Nephron progenitor cell (in vitro differentiated cells): ENCODE results near the gene MMP20.

Experiments used
- DNase-seq: peaks from one replicate; pipeline ENCODE4 v3.0.0; 2021
- H3K27ac Mint-ChIP-seq: 2 replicates; pipeline ENCODE4 v1.8.0; 2021; ENCODE audit warnings: mild to moderate bottlenecking, moderate library complexity, mixed read lengths
- H3K27me3 Mint-ChIP-seq: 2 replicates; pipeline ENCODE4 v1.8.0; 2021; ENCODE audit warnings: mild to moderate bottlenecking, low read depth, mixed read lengths; ENCODE audit not compliant: poor library complexity
- H3K36me3 Mint-ChIP-seq: 2 replicates; pipeline ENCODE4 v1.8.0; 2021; ENCODE audit warnings: low read depth, mixed read lengths
- H3K4me1 Mint-ChIP-seq: 2 replicates; pipeline ENCODE4 v1.8.0; 2021; ENCODE audit warnings: mixed read lengths
- H3K4me3 Mint-ChIP-seq: 2 replicates; pipeline ENCODE4 v1.8.0; 2021; ENCODE audit warnings: mild to moderate bottlenecking, moderate library complexity, mixed read lengths
- H3K9me3 Mint-ChIP-seq: 2 replicates; pipeline ENCODE4 v1.8.0; 2021; ENCODE audit warnings: mild to moderate bottlenecking, moderate library complexity, mixed read lengths
- TF ChIP-seq, protein P1 (sequence below): fragments of 200-600 bp; sonication (generic); IDR thresholded peaks from 2 replicates; pipeline ENCODE4 v1.5.0; 2021; ENCODE audit warnings: antibody characterized with exemption

MMP20 gene

DNA sequence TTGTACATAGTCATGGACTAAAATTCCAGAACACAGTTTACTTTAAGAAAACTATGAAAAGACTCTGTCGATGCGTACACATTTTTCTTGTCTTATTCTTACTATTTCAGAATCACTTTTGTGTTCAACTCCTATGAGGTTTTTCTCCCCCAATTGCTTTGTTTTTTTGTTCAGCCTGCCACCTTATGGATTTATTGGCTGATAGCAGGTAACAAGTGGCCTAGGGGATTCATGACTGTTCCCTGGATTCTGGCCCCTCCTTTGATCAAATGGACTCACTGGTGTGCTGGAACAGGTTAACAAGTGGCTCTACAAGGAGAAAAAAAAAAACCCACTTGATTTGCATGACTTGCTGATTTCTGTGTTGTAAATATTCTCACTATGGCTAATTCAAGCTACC lies 10.6 kb downstream of the MMP20 start:
- H3K27me3 Mint-ChIP-seq = peaks cover 3% of the 10 kb centered on the region
- H3K9me3 Mint-ChIP-seq = no peaks in the 10 kb centered on the region
- no peak overlapping the region for H3K4me3 Mint-ChIP-seq
- no peak overlapping the region for H3K27ac Mint-ChIP-seq
- no peak for DNase-seq
- no peaks in the 10 kb centered on the region for H3K36me3 Mint-ChIP-seq
- TF ChIP-seq, protein P1, sequence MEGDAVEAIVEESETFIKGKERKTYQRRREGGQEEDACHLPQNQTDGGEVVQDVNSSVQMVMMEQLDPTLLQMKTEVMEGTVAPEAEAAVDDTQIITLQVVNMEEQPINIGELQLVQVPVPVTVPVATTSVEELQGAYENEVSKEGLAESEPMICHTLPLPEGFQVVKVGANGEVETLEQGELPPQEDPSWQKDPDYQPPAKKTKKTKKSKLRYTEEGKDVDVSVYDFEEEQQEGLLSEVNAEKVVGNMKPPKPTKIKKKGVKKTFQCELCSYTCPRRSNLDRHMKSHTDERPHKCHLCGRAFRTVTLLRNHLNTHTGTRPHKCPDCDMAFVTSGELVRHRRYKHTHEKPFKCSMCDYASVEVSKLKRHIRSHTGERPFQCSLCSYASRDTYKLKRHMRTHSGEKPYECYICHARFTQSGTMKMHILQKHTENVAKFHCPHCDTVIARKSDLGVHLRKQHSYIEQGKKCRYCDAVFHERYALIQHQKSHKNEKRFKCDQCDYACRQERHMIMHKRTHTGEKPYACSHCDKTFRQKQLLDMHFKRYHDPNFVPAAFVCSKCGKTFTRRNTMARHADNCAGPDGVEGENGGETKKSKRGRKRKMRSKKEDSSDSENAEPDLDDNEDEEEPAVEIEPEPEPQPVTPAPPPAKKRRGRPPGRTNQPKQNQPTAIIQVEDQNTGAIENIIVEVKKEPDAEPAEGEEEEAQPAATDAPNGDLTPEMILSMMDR = no peak
- peaks cover 16% of the 10 kb centered on the region for H3K4me1 Mint-ChIP-seq

- no peaks in the 10 kb centered on the region for H3K36me3 Mint-ChIP-seq
- no peak overlapping the region for H3K27ac Mint-ChIP-seq
- TF ChIP-seq, protein P1 = no peak
- H3K4me3 Mint-ChIP-seq = no peak overlapping the region
- peaks cover 16% of the 10 kb centered on the region for H3K4me1 Mint-ChIP-seq
- no peaks in the 10 kb centered on the region for H3K9me3 Mint-ChIP-seq
- DNase-seq = no peak
- peaks cover 3% of the 10 kb centered on the region for H3K27me3 Mint-ChIP-seq
Observed at GRCh38 chr11:102614031-102614430, 11.1 kb downstream of the MMP20 start.

- Mint-ChIP-seq H3K9me3 (no peaks in the 10 kb centered on the region), H3K36me3 (no peaks in the 10 kb centered on the region), H3K4me3 (no peak overlapping the region), H3K27ac (no peak overlapping the region), H3K4me1 (peaks cover 16% of the 10 kb centered on the region), H3K27me3 (peaks cover 3% of the 10 kb centered on the region)
- DNase-seq = no peak
- TF ChIP-seq, protein P1 = no peak
Observed at GRCh38 chr11:102613450-102613849, 11.7 kb downstream of the MMP20 start.

DNA sequence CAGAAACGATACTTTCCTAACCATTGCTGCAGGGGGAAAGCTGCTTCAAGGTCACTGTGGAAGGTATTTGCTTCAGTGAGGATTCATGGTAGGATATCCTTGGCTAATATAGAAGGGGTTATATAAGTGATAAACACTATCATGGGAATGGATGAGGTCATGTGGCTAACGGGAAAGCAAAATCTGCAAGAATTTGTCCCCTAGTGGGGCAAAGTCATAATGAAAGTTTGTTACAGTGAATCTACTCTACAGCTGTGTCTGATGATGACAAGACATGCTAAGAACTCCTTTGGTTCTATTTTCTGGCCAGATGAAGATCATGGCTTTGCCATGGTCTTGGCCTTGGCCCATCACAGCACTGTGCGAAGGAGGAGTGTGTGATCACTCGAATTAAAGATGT lies 13.8 kb downstream of the MMP20 start:
- TF ChIP-seq, protein P1 = no peak
- peaks cover 12% of the 10 kb centered on the region for H3K4me1 Mint-ChIP-seq
- H3K36me3 Mint-ChIP-seq = no peaks in the 10 kb centered on the region
- peaks cover 3% of the 10 kb centered on the region for H3K27me3 Mint-ChIP-seq
- H3K27ac Mint-ChIP-seq = no peak overlapping the region
- no peaks in the 10 kb centered on the region for H3K9me3 Mint-ChIP-seq
- H3K4me3 Mint-ChIP-seq = no peak overlapping the region
- DNase-seq = no peak

DNA sequence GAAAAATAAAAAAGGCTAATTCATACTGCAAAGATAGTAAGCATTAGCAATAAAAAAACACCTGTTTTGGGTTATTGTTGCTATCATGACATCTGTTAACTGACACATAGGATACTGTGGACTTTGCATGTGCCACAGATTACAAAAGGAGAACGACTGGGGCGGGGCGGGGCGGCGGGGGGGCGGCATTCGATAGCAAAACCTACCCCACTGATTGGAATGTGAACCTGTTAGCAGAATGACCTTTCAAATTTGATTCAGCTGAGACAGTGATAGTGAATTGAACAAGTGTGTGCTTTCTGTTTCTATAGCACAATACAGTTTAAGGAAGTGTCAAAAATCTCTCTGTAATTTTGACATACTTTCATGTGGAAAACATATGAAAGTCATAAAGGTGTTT lies 14.9 kb downstream of the MMP20 start:
- H3K4me3 Mint-ChIP-seq = no peak overlapping the region
- no peaks in the 10 kb centered on the region for H3K27me3 Mint-ChIP-seq
- no peak overlapping the region for H3K27ac Mint-ChIP-seq
- no peak for DNase-seq
- no peaks in the 10 kb centered on the region for H3K9me3 Mint-ChIP-seq
- TF ChIP-seq, protein P1 = no peak
- peaks cover 5% of the 10 kb centered on the region for H3K4me1 Mint-ChIP-seq
- H3K36me3 Mint-ChIP-seq = no peaks in the 10 kb centered on the region

DNA sequence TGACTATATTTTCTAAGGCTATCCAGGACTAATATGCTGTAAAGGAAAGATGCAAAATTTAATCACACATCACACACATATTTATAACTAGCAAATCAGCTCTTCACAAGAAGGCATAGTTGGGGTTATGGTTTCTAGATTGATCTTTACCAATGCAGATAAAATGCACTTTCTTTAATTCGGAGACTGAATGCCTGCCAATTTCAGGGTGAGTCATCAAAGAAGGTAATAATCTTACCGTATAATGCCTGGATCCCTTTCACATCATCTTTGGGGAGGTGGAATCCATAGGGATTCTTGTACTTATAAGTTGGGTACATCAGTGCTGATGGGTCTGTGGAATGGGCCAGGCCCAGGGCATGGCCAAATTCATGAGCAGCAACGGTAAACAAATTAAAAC lies 16.4 kb downstream of the MMP20 start:
- peaks cover 5% of the 10 kb centered on the region for H3K4me1 Mint-ChIP-seq
- H3K36me3 Mint-ChIP-seq = no peaks in the 10 kb centered on the region
- no peaks in the 10 kb centered on the region for H3K27me3 Mint-ChIP-seq
- no peak overlapping the region for H3K27ac Mint-ChIP-seq
- TF ChIP-seq, protein P1 = no peak
- no peak overlapping the region for H3K4me3 Mint-ChIP-seq
- H3K9me3 Mint-ChIP-seq = no peaks in the 10 kb centered on the region
- no peak for DNase-seq
